HG03108 (cell line): Measurements from ENCODE around the gene ADAM12.
"Not testable (repeated sequence)": the region's sequence is repeated elsewhere in the genome, so short reads cannot be mapped to it uniquely, and the experiment has no call there.

Experiments used
- ATAC-seq: cut with Tn5 transposase; IDR thresholded peaks from one replicate; pipeline ENCODE4 v1.9.1; 2021; ENCODE audit warnings: moderate library complexity; ENCODE audit not compliant: unreplicated experiment

ADAM12 gene

DNA sequence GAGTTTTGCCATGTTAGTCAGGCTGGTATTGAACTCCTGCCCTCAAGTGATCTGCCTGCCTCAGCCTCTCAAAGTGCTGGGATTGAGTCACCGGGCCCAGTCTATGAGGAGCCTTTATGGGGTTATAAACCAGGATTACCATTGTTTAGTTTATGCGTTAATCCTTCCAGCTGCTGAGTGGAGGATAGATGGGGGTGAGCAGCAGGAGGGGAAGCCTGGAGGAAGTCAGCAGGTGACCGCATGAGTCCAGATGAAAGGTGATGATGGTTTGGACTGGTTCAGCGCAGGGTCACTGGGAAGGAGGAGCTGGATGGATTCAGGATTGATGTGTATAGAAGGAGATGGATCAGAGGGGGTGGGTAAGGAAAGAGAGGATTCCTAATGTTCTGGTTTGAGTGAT, 197.1 kb downstream of the ADAM12 start:
- ATAC-seq = no peak

DNA sequence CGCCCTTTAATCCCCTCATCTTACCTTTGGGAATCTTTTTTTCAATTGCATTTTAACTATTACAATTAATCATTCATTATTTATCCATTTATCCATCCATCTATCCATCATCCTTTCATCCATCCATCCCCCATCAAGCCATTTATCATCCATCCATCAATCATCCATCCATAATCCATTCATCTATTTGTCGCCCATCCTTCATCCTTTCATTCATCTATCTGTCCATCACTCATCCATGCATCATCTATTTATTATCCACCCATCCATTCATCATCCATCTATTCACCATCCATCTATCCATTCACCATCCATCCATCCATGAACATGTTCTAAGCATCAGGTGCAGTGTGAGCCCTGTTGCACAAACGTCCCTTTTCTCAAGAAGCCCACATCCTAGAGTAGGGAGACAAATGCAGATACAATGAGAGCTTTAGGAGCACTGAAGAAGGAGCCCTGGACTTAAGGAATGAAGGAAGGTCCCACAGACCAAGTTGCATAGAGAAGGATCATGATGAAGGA, 199.5 kb downstream of the ADAM12 start:
- no peak for ATAC-seq

DNA sequence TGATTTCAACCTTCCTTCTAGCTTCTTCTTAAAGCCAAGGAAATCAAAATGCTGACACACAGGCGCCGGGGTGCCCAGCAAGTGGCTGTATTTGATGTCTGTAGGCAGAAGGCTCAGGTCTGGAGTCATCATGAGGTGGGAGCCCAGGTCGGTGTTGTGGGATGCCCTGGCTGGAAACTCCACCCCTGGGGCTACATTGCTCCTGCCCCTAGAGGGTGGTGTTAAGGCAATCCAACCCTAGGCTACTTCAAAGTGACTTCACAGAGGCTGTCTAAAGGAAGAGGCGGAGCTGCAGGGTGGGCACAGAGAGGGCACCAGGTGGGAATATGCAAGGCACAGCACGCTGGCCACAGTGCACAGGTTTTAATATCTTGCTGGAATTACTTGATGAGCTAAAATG, 200.9 kb downstream of the ADAM12 start:
- no peak for ATAC-seq

DNA sequence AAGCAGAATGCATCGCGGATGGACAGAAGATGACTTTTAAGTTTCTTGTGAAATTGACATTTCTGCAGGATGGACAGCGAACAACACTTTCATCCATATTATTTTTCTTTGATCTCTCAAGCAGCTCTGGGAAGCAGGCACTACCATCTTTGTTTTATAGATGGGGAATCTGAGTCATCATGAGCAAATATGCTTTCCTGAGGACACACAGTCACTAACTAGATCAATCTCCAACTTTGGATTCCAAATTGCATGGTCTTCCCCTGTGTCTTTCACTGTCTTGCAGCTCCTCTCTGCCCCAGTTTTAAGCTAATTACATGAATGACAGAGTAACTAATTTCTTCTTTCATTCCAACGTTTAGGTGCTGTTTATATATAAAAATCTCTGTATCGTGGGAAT, 201.5 kb downstream of the ADAM12 start:
- ATAC-seq = no peak

GRCh38 chr10:126185676-126186447, 202.4 kb downstream of the ADAM12 start:
- no peak for ATAC-seq

DNA sequence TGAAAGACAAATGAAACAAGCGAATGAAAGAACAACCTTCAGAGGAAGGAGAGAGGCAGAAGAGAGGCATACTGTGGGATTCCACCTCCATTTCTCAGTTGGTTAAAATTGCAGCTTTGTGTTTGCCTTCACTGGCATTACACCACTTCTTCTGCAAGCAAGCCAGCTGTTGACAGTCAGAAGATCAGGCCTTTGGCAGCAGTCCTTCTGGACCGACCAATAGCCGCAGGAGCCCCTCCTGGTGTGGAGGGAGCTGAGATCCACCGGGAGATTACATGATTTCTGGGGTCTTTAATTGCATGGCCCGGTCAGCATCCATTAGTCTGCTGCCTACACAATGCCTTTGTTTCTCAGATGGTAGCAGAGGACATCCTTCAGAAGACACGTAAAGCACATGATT, 206.7 kb downstream of the ADAM12 start:
- ATAC-seq = no peak

GRCh38 chr10:126179637-126180036, 208.6 kb downstream of the ADAM12 start:
- no peak for ATAC-seq

- ATAC-seq = no peak
Measured at GRCh38 chr10:126177417-126178030, 210.8 kb downstream of the ADAM12 start.

GRCh38 chr10:126175641-126176262, 212.5 kb downstream of the ADAM12 start:
- no peak for ATAC-seq

GRCh38 chr10:126172755-126173154, 215.5 kb downstream of the ADAM12 start:
- ATAC-seq = not testable (repeated sequence)

- no peak for ATAC-seq
Measured at GRCh38 chr10:126171555-126171954, 216.7 kb downstream of the ADAM12 start.

DNA sequence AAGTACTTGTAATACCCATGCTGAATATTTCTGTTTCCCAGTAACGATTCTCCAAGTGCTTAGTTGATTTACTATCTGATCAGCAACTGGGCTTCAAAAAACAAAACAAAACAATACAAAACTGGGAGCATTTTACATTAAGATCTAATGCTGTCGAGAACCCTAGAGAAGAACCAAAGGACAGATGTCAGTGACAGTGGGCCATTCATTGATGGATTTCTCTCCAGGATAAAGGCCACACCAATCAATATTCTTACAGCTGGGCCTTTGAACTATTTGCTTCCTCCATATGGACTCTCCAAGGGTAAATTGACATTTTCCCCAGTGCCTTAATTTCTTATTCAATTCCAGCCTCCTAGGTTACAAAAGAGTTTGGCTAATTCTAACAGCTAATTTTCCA, 217.5 kb downstream of the ADAM12 start:
- ATAC-seq = no peak

GRCh38 chr10:126170371-126170770, 217.9 kb downstream of the ADAM12 start:
- ATAC-seq = no peak

- ATAC-seq = no peak
Measured at GRCh38 chr10:126169899-126170298, 218.4 kb downstream of the ADAM12 start.

DNA sequence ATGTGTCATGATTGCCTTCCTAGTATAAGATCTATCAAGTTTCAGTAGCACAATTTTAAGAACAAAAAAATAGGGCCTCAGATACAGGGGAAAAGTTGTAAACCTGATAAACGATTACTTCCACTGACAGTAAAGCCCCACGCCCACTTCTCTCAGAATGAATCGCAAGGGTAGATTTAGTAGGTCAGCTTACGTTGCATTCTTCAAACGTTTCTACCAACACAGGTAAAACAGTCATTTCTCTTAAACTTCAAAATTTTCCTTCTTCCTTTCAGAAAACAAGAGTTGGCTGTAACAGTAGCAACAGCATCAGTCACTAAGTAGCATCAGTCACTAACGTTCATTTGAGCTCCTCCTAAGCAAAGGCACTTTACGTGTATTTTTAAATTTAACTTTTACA, 221.5 kb downstream of the ADAM12 start:
- ATAC-seq = no peak

DNA sequence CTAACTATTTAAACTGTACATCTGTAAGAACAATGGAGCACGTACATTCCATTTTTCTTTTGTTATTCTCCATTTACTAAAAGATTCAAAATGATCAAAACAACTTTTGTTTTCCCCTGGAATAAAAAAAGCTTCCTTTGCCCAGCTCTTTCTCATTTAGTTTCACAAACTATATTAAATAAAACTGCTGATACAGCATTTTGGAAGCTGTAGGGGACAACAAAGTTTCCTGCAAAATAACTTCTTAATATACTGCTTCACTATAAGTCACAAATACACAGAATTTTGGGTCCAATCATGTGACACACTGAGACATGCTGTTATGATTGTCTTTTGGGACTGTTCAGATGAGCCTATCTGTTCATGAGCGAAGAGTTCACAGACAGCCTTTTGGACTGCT, 222.4 kb downstream of the ADAM12 start:
- ATAC-seq = no peak

GRCh38 chr10:126163506-126163905, 224.8 kb downstream of the ADAM12 start:
- no peak for ATAC-seq

GRCh38 chr10:126161691-126162090, 226.6 kb downstream of the ADAM12 start:
- ATAC-seq = no peak

GRCh38 chr10:126160971-126161630, 227.2 kb downstream of the ADAM12 start:
- ATAC-seq = no peak

DNA sequence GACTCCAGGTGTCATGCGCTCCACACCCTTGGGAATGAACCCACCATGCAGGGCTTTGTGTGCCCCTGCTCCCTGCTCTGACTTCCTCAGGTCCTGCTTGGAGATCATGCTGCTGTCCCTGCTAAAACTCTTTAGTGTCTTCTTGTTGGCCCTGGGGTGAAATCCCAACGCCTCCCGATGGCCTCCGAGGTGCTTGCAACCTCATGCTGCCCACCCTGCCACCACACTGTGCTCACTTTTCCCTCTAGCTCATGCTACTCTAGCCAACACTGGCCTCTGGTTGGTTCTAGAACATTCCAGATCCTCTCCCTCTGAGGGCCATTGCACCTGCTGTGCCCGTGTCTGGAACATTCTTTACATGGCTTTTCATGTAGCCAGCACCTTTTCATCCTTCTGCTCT, 227.7 kb downstream of the ADAM12 start:
- no peak for ATAC-seq

- ATAC-seq = no peak
Measured at GRCh38 chr10:126158133-126158892, 230.0 kb downstream of the ADAM12 start.
